ENCODE measurements around the gene CEP170. TPM values are rescaled to one million over a fixed set of nuclear protein-coding genes. Genes with fewer than 3 reads are reported as not detected.

The CEP170 gene
- total RNA-seq, 1 donor from 2014 or later = 108 TPM

DNA sequence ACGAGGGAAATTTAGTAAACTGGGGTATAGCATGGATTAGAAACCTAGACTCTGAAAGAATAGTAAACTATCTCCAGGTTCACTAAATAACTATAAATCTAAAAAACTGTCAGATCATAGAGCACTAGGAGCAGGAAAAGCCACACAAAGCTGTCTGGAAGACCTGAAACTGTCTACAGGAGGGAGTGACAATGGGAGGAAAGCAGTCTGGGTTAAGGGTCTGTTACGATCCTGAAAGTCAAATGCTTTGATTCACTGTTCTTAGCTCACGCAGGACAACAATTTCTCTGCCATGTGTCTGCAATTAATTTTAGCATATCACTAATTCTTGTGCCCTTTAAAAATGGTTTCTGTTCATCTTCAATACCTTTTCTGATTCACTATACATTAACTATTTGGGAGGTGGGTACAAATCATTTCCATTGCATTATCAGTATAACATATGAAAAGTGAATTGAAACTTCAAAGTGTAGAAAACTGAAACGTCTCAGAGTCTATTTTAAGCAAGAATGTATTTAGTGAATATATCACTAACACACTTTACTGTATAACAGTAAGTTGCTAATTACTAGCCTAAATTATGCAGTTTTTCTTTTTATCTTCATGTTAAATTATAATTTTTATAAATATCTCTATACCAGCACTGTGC is 18.4 kb downstream of the CEP170 start:
- TF ChIP-seq, protein P1, sequence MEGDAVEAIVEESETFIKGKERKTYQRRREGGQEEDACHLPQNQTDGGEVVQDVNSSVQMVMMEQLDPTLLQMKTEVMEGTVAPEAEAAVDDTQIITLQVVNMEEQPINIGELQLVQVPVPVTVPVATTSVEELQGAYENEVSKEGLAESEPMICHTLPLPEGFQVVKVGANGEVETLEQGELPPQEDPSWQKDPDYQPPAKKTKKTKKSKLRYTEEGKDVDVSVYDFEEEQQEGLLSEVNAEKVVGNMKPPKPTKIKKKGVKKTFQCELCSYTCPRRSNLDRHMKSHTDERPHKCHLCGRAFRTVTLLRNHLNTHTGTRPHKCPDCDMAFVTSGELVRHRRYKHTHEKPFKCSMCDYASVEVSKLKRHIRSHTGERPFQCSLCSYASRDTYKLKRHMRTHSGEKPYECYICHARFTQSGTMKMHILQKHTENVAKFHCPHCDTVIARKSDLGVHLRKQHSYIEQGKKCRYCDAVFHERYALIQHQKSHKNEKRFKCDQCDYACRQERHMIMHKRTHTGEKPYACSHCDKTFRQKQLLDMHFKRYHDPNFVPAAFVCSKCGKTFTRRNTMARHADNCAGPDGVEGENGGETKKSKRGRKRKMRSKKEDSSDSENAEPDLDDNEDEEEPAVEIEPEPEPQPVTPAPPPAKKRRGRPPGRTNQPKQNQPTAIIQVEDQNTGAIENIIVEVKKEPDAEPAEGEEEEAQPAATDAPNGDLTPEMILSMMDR (IDR thresholded peaks at IDR 0.05) = no peak
- H3K4me1 Mint-ChIP-seq (ENCODE audit: low read depth) = peaks cover 48% of the 10 kb centered on the region
- DNase-seq (ENCODE audit: low spot score) = no peak
- peak overlapping the region; percentile 84 for H3K27ac Mint-ChIP-seq (ENCODE audit: unreplicated experiment)
- no peak overlapping the region for H3K4me3 Mint-ChIP-seq (ENCODE audit: unreplicated experiment)
- no peaks in the 10 kb centered on the region for H3K27me3 Mint-ChIP-seq (ENCODE audit: low read depth)
- peaks cover 5% of the 10 kb centered on the region for H3K36me3 Mint-ChIP-seq (ENCODE audit: low read depth)
- H3K9me3 Mint-ChIP-seq (ENCODE audit: low read depth) = peaks cover 2% of the 10 kb centered on the region

DNA sequence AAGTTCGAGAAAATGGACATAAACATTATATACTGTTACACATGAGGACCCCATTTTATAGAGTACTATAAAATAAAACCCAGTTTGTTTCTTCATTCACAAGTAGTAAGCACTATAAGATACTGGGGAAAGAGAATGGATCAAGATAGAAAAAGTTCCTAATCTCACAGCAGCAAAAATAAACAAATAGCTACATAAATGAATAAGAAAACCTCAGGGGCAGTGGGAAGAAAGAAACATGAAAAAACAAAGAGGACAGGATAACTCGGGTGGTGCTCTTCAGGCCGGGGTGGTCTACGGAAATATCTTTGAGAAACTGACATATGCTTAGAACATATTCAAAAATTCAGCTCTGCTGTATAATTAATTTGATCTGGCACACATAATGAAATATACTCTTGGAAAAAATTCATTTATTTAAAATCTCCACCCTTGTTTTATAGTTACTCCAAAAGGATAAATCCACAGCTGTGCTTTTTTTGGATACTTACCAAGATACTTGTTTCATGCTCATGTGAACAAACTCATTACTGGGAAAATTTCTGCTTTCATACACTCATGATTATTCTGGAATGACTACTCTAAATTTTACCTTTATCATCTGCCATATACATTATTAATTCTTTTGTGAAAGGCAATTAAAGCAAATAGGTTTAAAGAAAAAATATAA is 20.0 kb downstream of the CEP170 start:
- Mint-ChIP-seq H3K9me3 (ENCODE audit: low read depth) (peaks cover 12% of the 10 kb centered on the region), H3K27ac (ENCODE audit: unreplicated experiment) (peak overlapping the region; percentile 93), H3K27me3 (ENCODE audit: low read depth) (no peaks in the 10 kb centered on the region), H3K36me3 (ENCODE audit: low read depth) (peaks cover 13% of the 10 kb centered on the region), H3K4me3 (ENCODE audit: unreplicated experiment) (peak overlapping the region; percentile 1), H3K4me1 (ENCODE audit: low read depth) (peaks cover 47% of the 10 kb centered on the region)
- TF ChIP-seq, protein P1 (IDR thresholded peaks at IDR 0.05) = no peak
- DNase-seq (ENCODE audit: low spot score) = no peak

DNA sequence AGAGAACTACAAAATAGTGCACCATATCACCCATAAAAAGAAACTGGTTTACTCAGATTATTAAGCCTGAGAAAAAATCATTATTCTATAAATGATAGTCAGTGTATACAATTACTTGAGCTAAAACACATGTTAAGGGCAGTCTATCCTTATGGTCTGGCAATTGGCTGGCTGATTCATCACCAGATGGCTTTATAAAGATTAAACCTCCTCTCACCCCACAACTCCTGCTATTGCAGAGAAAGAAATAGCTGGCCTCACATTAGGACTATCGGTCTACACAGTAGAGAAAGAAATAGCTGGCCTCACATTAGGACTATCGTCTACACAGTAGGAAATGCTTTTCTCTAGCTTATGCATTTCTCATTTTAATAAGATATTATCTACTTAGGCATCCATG is 21.2 kb downstream of the CEP170 start:
- H3K9me3 Mint-ChIP-seq (ENCODE audit: low read depth) = peaks cover 22% of the 10 kb centered on the region
- no peak for DNase-seq (ENCODE audit: low spot score)
- H3K4me1 Mint-ChIP-seq (ENCODE audit: low read depth) = peaks cover 43% of the 10 kb centered on the region
- no peaks in the 10 kb centered on the region for H3K27me3 Mint-ChIP-seq (ENCODE audit: low read depth)
- peak overlapping the region; percentile 55 for H3K27ac Mint-ChIP-seq (ENCODE audit: unreplicated experiment)
- H3K36me3 Mint-ChIP-seq (ENCODE audit: low read depth) = peaks cover 19% of the 10 kb centered on the region
- TF ChIP-seq, protein P1 (IDR thresholded peaks at IDR 0.05) = no peak
- H3K4me3 Mint-ChIP-seq (ENCODE audit: unreplicated experiment) = no peak overlapping the region

DNA sequence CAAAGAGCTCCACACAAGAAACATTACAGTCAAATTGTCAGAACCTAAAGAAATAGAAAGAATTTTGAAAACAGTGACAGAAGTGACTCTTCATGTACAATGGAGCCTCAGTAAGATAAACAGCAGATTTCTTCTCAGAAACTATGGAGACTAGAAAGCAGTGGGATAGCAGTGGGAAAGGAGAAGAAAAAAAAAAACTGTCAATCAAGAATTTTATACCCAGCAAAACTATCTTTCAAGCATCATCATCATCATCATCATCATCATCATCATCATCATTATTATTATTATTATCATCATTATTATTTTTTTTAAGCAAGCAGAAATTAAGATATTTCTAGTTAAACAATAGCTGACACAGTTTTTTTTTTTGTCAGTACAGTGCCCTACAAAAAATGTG is 24.2 kb downstream of the CEP170 start:
- H3K27ac Mint-ChIP-seq (ENCODE audit: unreplicated experiment) = no peak overlapping the region
- H3K9me3 Mint-ChIP-seq (ENCODE audit: low read depth) = peaks cover 23% of the 10 kb centered on the region
- peaks cover 46% of the 10 kb centered on the region for H3K4me1 Mint-ChIP-seq (ENCODE audit: low read depth)
- H3K36me3 Mint-ChIP-seq (ENCODE audit: low read depth) = peaks cover 20% of the 10 kb centered on the region
- H3K27me3 Mint-ChIP-seq (ENCODE audit: low read depth) = no peaks in the 10 kb centered on the region
- DNase-seq (ENCODE audit: low spot score) = no peak
- TF ChIP-seq, protein P1 (IDR thresholded peaks at IDR 0.05) = no peak
- H3K4me3 Mint-ChIP-seq (ENCODE audit: unreplicated experiment) = no peak overlapping the region

DNA sequence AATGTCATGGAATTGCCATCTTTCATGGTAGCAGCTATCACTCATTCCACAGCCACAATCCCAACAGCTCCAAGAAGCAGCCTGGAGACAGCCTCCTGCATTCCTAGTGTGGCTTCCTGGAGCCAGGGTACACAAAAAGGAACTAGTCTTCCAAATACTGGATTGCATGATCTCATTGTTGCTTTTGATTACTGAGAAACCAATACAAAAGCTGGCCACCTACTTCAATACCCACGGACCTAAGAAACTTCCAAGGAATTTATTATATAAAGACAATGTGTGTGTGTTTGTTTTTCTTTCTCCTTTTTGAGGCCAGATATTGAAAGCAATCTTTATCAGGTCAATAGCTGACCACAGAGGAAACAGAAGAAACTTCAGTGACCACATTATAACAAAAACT is 25.6 kb downstream of the CEP170 start:
- no peaks in the 10 kb centered on the region for H3K27me3 Mint-ChIP-seq (ENCODE audit: low read depth)
- peaks cover 23% of the 10 kb centered on the region for H3K9me3 Mint-ChIP-seq (ENCODE audit: low read depth)
- TF ChIP-seq, protein P1 (IDR thresholded peaks at IDR 0.05) = no peak
- peaks cover 43% of the 10 kb centered on the region for H3K4me1 Mint-ChIP-seq (ENCODE audit: low read depth)
- no peak overlapping the region for H3K27ac Mint-ChIP-seq (ENCODE audit: unreplicated experiment)
- no peak for DNase-seq (ENCODE audit: low spot score)
- peaks cover 20% of the 10 kb centered on the region for H3K36me3 Mint-ChIP-seq (ENCODE audit: low read depth)
- H3K4me3 Mint-ChIP-seq (ENCODE audit: unreplicated experiment) = no peak overlapping the region

All from chondrocyte (in vitro differentiated cells).